GM21367 (cell line): ENCODE measurements around the gene ZNF546.
"Not testable (repeated sequence)": the region's sequence is repeated elsewhere in the genome, so short reads cannot be mapped to it uniquely, and the experiment has no call there.

Source experiments
- ATAC-seq: cut with Tn5 transposase; IDR thresholded peaks from one replicate; pipeline ENCODE4 v1.9.1; 2021; ENCODE audit not compliant: unreplicated experiment

ZNF546 gene

DNA sequence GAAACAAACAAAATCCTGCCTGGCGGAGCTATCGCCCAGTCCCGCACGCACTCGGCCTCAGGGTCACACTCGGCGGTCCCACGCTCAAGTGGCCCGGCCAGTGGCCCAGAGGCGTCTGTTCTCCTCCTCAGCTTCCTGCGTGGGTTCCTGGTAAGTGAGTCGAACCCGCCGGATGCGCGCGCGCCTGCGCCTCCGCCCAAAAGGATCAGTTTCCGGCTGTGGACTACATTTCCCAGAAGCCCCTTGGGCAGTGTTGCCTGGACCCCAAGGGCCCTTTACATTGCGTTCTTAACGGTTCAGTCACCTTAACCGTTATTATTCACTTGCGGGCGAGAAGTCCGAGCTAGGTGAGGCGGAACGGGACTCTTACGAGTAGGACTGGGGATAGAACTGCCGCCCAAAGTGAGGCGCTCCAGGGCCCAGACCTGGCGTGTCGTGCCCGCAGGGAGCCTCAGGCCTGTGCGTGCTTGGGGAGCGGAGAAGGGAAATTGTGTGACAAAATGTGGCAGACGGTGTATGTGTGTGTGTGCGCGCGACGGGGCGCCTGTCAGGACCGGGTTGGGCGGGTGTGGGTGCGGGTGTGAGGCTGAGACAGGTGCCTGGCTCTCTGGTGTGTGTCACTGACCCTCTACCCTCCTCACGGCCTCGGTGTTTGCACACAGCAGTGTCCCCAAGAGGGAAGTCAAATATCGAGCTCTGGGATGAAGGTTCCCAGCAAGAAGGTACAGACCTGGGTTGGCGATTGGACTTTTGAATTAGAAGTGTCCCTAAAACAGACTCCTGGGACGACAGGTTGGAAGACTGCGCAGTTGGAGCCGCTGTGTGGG, at the start of gene ZNF546:
Gene ZNF546 (plus strand): TSS at position 250 of the 827 bp plus-strand sequence. CDS start 1,267 bp downstream, outside the sequence.
- ATAC-seq: no peak

DNA sequence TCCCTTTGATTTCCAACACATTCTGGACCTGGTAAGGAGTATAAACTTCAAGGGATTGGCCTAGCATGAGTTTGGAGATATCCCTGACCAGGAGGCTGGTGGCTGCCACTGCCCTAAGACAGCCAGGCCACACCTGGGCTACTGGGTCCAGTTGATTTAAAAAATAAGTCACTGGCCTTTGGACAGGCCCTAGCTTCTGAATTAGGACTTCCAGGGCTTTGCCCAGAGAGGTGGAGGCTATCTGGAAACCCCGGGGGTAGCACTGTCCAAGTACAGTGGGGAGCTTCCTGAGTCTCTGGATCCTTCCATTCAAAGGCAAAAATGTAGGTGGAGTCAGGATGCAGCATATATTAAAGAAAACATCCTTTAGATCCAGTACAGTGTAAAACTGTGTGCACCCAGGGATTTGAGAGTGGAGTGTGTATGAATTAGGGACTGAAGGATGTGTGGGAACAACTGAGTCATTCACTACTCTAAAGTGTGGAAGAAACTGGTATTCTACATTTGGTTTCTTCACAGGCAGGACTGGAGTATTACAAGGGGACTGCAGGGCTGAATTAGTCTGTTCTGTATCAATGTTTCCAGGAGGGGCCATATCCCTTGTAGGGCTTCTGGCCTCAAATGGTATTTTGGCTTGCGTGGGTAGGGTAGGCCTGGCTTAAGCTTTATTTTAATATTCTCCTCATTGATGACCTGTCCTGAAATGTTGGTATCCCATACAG, 47.7 kb upstream of the ZNF546 start:
- ATAC-seq: no peak

DNA sequence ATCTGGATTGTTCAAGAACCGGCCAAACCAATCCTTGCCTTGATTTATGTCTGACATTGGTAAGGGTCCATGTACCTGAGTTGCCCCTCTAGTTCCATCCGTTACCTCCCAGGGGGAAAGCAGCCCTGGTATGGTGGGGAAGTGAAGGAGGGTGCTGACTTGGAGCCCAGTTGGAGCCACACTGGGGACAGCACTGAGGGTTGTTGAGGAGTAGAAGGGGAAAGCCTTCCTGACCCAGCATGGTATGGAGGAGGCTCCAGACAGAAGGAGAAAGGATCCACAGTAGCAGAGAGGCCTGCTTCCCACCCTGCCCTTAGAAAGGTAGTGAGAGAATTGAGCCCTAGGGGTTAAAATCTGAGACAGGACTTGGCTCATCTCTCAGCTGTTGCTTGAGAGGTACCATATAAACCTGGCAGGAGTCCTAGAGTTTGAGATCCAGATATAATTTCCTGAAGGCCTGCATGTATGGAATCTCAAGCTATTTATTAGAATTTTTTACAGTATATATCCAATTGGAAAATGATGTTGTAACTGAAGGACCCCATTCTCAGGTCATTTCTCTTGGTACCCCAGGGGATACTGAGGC, 45.7 kb upstream of the ZNF546 start:
- no peak for ATAC-seq

DNA sequence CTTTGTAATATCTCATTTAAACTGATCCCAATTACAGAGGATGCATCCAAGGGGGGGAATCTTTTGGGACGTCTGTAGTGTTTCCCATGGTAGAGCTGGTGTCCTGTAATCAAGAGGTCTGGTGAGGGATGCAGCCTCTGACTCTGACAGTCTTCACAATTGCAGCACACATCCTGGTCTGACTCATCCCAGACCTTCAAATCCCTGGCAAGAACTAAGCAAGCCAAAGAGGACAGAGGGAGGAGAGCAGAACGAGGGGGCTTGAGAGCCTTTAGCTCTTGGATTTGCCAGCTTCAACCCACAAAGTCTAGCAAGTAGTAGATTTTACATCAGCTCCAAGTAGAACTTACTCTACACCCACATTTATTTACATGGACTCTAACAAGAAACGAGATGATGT, 45.2 kb upstream of the ZNF546 start:
- no peak for ATAC-seq

DNA sequence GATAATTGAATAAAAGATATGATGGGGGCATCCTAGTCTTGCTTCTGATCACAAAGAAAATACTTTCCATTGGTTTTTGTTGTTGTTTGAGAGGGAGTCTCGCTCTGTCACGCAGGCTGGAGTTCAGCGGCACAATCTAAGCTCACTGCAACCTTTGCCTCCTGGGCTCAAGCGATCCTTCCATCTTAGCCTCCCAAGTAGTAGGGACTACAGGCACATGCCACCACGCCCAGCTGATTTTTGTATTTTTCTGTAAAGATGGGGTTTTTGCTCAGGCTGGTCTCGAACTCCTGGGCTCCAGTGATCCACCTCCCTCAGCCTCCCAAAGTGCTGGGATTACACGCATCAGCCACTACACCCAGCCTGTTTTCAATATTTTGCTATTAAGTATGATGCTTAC, 42.9 kb upstream of the ZNF546 start:
- ATAC-seq: no peak

DNA sequence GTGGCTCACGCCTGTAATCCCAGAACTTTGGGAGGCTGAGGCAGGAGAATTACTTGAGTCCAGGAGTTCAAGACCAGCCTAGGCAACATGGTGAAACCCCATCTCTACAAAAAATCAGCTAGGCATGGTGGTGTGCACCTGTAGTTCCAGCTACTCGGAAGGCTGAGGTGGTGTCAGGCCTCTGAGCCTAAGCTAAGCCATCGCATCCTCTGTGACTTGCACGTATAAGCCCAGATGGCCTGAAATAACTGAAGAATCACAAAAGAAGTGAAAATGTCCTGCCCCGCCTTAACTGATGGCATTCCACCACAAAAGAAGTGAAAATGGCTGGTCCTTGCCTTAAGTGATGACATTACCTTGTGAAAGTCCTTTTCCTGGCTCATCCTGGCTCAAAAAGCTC, 39.0 kb upstream of the ZNF546 start:
- not testable (repeated sequence) for ATAC-seq

DNA sequence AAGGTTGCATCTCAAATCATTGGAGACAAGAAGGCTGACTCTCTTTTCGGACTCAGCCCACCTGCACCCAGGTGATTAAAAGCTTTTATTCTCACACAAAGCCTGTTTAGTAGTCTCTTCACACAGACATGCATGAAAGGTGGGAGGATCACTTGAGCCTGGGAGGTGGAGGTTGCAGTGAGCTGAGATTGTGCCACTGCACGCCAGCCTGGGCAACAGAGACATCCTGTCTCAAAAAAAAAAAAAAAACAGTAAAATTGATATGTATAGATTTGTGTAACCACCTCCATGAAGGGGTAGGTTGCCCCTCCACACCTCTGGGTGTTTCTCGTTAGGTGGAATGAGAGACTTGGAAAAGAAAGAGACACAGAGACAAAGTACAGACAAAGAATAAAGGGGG, 37.9 kb upstream of the ZNF546 start:
- not testable (repeated sequence) for ATAC-seq

DNA sequence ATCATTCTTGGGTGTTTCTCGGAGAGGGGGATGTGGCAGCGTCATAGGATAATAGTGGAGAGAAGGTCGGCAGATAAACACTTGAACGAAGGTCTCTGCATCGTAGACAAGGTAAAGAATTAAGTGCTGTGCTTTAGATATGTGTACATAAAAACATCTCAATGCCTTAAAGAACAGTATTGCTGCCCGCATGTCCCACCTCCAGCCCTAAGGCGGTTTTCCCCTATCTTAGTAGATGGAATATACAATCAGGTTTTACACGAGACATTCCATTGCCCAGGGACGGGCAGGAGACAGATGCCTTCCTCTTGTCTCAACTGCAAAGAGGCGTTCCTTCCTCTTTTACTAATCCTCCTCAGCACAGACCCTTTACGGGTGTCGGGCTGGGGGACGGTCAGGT, 37.5 kb upstream of the ZNF546 start:
- not testable (repeated sequence) for ATAC-seq

DNA sequence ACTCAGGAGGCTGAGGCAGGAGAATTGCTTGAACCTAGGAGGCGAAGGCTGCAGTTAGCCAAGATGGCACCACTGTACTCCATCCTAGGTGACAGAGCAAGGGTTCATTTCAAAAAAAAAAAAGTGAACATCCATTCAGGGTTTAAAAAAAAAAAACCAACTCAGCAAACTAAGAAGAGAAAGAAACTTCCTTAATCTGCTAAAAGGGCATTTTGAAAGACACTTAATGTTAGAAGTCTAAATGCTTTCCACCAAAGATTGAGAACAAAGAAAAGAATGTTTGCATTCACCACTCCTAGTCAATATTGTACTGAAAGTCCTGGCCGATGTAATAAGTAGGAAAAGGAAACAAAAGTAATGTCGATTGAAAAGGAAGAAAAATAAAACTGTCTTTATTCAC, 33.0 kb upstream of the ZNF546 start:
- no peak for ATAC-seq

DNA sequence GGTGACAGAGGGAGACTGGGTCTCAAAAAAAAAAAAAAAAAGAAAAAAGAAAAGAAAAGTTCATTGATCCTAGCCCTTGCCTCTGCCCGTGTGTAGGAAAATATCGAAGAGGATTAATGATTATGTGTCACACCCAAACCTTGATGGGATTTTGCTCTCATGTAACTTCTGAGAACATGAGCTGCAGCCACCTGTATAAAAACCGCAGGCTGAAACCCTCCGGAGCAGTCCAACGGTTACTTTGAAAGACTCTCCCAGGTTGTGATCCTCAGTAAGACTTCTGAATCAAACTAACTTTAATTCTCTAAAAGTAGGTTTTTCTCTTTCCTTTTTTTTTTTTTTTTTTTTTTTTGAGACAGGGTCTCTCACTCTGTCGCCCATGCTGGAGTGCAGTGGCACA, 30.2 kb upstream of the ZNF546 start:
- ATAC-seq: no peak

DNA sequence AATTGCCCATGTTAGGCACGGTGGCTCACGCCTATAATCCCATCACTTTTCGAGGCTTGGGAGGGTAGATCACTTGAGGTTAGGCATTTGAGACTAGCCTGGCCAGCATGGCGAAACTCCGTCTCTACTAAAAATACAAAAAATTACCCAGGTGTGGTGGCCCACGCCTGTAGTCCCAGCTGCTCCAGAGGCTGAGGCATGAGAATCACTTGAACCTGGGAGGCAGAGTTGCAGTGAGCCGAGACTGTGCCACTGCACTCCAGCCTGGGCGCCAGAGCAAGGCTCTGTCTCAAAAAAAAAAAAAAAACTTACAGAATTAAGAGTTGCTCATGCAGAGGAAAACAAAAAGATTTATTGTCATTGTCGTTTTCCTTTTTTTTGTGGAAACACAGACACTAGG, 29.3 kb upstream of the ZNF546 start:
- no peak for ATAC-seq

DNA sequence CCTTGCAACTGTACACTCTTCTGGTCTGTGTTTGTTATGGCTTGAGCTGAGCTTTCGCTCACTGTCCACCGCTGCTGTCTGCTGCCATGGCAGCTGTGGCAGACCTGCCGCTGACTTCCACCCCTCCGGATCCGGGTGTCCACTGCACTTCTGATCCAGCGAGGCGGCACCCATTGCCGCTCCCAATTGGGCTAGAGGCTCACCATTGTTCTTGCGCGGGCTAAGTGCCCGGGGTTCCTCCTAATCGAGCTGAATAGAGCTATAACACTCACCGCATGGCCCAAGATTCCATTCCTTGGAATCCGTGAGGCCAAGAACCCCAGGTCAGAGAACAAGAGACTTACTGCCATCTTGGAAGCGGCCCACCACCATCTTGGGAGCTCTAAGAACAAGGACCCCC, 28.1 kb upstream of the ZNF546 start:
- no peak for ATAC-seq

DNA sequence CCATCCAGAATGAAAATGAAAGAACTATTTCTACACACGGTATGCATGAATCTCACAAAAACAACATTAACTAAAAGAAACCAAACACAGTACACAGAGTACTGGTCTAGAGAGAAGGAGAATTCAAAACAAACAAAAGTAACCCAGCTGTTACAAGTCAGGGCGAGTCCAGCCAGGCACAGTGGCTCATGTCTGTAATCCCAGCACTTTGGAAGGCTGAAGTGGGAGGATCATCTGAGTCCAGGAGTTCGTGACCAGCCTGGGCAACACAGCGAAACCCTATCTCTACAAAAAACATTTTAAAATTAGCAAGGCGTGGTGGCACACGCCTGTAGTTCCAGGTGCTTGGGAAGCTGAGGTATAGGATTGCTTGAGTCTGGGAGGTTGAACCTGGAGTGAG, 27.6 kb upstream of the ZNF546 start:
- no peak for ATAC-seq

DNA sequence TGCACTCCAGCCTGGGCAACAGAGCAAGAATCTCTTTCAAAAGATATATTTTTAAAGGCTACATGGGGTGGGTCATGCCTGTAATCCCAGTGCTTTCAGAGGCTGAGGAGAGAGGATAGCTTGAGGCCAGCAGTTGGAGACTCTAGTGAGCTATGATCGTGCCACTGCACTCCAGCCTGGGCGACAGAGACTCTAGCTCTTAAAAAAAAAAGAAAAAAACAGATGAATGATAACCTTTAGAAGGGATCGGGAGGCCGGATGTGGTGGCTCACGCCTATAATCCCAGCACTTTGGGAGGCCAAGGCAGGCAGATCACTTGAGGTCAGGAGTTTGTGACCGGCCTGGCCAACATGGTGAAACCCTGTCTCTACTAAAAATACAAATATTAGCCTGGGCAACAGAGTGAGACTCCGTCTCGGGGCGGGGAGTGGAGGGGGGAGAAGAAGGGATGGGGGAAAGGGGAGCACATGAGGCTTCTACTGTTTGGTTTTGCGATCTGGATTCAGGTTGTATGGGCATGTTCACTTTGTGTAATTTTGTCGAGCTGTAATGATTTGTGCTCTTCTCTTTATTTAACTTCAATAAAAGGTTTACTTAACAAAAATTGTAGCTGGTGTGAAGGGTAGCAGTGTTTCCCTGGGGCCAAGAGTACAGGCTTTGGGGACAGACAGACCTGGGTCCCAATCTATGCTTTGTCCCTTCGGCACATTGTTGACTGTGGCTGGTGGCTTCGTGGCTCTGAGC, 27.0 kb upstream of the ZNF546 start:
- no peak for ATAC-seq

DNA sequence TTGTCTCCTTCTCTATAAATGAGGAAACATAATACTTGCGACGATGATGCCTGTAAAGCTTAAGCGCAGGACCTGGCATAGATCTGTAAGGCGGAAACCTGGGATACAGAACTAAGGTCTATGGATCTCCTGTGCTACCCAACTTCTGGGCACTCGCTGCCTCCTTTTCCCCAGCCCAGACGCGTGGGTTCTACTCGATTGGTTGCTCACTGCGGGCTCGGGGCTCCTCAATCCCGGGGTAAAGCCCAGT, 26.5 kb upstream of the ZNF546 start:
- ATAC-seq: no peak

DNA sequence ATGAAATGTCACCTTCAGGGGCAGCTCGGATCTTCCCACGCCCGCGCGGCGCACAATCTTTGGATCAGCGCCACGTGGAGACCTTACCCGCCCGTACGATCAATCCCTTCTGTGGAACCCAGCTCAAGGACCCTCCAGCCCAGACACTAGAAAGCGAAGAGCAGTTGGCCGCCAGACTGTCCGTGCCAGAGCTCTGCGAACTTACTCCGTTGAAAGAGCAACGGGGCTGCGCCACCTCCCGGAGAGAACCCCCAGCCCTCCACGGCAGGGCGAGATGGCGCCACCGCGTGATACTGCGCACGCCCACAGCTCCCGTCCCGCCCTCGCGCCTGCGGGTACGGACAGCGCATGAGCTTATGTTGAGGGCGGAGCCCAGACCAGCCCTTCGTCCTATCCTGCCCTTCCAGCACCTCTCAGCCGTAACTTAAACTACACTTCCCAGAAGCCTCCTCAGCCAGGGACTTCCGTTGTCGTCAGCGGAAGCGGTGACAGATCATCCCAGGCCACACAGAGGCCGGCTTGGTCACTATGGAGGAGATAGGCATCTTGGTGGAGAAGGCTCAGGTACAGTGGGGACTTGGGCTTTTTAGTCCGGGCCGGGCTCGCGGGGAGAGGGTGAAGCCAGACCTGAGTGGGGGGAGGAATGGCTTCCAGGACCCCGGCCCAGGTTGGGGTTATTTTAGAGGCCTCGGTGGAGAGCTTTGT, 26.0 kb upstream of the ZNF546 start, which contains the start of gene PSMC4:
Gene PSMC4 (plus strand): TSS at position 491 of the 705 bp plus-strand sequence. CDS start 38 bp downstream, at position 529.
- peak; percentile 88 for ATAC-seq

DNA sequence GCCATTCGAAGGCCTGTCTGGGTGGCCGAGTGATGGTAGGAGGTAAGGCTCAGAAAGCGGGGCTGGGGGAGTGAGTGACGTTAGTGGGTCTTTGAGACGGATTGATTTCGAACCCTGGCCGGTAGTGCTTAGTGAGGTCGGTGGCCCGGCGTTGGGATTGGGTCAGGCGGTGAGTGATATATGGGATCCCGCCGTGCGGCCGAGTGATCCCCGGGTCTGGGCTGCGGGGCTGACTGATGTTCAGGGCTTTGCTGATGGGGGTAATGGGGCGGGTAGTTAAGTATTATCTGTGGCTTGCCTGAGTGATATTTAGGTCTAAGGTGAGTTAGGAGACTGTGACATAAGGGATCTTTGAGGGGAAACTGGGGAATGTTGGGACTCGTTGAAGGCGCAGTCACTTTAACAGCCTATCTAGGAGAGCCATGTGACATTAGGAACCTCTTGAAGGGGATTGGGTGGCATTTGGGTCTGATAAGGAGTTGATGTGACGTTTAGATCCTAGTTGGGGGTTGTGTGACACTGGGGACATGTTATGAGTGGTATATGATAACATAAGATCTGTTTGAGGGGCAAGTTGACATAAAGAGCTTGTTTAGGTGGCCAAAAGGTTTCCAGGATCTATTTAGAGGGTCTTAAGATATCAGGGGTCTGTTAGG, 25.4 kb upstream of the ZNF546 start:
- ATAC-seq: no peak

DNA sequence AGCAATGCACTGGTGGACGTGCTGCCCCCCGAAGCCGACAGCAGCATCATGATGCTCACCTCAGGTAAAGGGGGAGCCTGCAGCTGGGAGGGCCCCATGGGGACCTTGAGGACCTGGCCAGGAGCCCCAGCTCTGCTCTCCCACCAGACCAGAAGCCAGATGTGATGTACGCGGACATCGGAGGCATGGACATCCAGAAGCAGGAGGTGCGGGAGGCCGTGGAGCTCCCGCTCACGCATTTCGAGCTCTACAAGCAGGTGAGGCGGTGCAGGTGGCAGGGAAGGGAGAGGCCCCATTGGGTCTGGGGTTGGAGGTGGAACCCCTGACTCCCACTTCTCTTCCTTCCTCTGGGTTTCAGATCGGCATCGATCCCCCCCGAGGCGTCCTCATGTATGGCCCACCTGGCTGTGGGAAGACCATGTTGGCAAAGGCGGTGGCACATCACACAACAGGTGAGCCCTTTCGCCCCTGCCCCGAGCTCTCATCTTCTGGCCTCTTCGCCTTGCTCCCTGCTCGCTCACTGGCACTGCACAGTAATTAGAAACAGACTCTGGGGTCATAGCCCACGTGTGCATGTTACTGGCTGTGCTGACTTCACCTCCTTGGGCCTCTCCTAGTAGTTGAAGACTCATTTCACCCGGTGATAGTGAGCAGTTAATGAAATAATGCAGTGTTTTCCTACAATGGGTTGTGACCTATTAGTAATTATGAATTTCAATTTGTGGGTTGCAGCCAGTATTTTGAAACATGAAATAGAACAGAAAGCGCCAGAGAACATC, 22.3 kb upstream of the ZNF546 start:
- ATAC-seq: no peak

DNA sequence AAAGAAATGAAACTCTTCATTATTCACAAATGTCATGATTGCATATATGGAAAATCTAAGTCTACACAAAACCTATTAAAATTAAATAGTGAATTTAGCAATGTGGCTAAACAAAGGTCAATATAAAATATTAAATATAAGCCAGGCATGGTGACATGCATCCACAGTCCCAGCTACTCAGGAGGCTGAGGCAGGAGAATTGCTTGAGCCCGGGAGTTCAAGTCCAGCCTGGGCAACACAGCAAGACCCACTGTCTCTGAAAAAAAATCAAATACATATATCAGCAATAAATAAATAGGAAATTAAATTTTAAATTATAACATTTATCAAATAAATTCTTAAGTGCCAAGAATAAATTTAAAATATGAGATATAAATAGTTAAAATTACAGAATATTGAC, 14.0 kb upstream of the ZNF546 start:
- no peak for ATAC-seq
